ENCODE measurements around the gene FMOD.
A peak's percentile ranks its signal among the peaks of the same experiment; 100 is the strongest.

DNA sequence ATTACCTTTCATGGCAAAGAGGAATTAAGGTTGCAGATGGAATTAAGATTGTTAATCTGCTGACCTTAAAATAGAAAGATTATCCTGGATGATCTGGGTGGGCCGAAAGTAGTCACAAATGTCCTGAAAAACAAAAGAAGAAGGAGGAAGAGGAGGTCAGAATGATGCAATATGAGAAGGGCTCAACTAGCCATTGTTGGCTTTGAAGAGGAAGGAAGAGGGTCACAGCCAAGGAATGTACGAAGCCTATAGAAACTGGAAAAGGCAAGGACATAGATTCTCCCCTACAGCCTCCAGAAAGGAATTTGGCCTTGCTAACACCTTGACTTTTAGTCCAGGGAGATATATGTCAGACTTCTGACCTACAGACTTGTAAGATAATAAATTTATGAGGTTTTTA, 39.4 kb upstream of the FMOD start:
- TF ChIP-seq POLR2A (IDR thresholded peaks at IDR 0.05; ENCODE audit: low read depth, low read length) (no peak), POLR2AphosphoS5 (IDR thresholded peaks at IDR 0.05; ENCODE audit: insufficient read depth, low read depth, low read length) (no peak), MAX (IDR thresholded peaks at IDR 0.05; ENCODE audit: insufficient read depth, insufficient read length) (no peak), EZH2 (IDR thresholded peaks at IDR 0.05; ENCODE audit: borderline replicate concordance, low read depth, low read length, severe bottlenecking) (no peak), MYC (IDR thresholded peaks at IDR 0.05; ENCODE audit: low read depth, low read length) (no peak), GATA2 (IDR thresholded peaks at IDR 0.05; ENCODE audit: insufficient read depth, insufficient read length, low read depth, low read length) (peak; percentile 44), JUN (IDR thresholded peaks at IDR 0.05; ENCODE audit: borderline replicate concordance, insufficient read depth, insufficient read length, low read depth) (peak; percentile 50)
- TF ChIP-seq, protein P1, sequence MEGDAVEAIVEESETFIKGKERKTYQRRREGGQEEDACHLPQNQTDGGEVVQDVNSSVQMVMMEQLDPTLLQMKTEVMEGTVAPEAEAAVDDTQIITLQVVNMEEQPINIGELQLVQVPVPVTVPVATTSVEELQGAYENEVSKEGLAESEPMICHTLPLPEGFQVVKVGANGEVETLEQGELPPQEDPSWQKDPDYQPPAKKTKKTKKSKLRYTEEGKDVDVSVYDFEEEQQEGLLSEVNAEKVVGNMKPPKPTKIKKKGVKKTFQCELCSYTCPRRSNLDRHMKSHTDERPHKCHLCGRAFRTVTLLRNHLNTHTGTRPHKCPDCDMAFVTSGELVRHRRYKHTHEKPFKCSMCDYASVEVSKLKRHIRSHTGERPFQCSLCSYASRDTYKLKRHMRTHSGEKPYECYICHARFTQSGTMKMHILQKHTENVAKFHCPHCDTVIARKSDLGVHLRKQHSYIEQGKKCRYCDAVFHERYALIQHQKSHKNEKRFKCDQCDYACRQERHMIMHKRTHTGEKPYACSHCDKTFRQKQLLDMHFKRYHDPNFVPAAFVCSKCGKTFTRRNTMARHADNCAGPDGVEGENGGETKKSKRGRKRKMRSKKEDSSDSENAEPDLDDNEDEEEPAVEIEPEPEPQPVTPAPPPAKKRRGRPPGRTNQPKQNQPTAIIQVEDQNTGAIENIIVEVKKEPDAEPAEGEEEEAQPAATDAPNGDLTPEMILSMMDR (IDR thresholded peaks at IDR 0.05; ENCODE audit: extremely low read depth in 1 of 2, insufficient read depth in 1 of 2, low read depth in 1 of 2, low read length in 2 of 2) = no peak
